GM06990 (cell line): Measurements from ENCODE around the gene SEC61B.

Experiments
- DNase-seq: peaks from one replicate; pipeline ENCODE4 v3.0.0-alpha.2; 2011; ENCODE audit not compliant: insufficient read length; ENCODE audit errors: extremely low read depth
- H3K27me3 ChIP-seq: replicated peaks from 2 replicates; pipeline ENCODE4 v1.6.0; 2011; ENCODE audit warnings: low read length; ENCODE audit not compliant: control insufficient read depth, insufficient read depth
- H3K36me3 ChIP-seq: 2 replicates; pipeline ENCODE4 v1.5.1; 2011; ENCODE audit warnings: low read length; ENCODE audit not compliant: control insufficient read depth, insufficient read depth
- H3K4me3 ChIP-seq: replicated peaks from 2 replicates; pipeline ENCODE4 v1.5.1; 2011; ENCODE audit warnings: low read depth, mild to moderate bottlenecking, control low read depth, low read length
- CTCF ChIP-seq: IDR thresholded peaks from 2 replicates; pipeline ENCODE4 v1.5.1; 2011; ENCODE audit warnings: low read length, control low read depth, mild to moderate bottlenecking, inconsistent platforms; ENCODE audit not compliant: insufficient read depth, poor library complexity, severe bottlenecking

Gene SEC61B

GRCh38 chr9:99244344-99245260 lies 22.5 kb downstream of the SEC61B start:
- Histone ChIP-seq H3K27me3 (no peaks in the 10 kb centered on the region), H3K36me3 (no peaks in the 10 kb centered on the region; the same call in 1 of the 2 replicates), H3K4me3 (no peak overlapping the region)
- no peak for TF ChIP-seq CTCF
- peak; percentile 52 for DNase-seq

- Histone ChIP-seq H3K27me3 (no peaks in the 10 kb centered on the region), H3K4me3 (no peak overlapping the region), H3K36me3 (no peaks in the 10 kb centered on the region)
- TF ChIP-seq CTCF: no peak
- DNase-seq: no peak
Measured at GRCh38 chr9:99249619-99250018, 27.5 kb downstream of the SEC61B start.

- TF ChIP-seq CTCF: no peak
- Histone ChIP-seq H3K36me3 (no peaks in the 10 kb centered on the region), H3K27me3 (no peaks in the 10 kb centered on the region), H3K4me3 (no peak overlapping the region)
- DNase-seq: no peak
Measured at GRCh38 chr9:99251157-99251556, 29.1 kb downstream of the SEC61B start.

GRCh38 chr9:99253134-99253533 lies 31.1 kb downstream of the SEC61B start:
- peak; percentile 52 for DNase-seq
- no peak for TF ChIP-seq CTCF
- Histone ChIP-seq H3K27me3 (no peaks in the 10 kb centered on the region), H3K36me3 (no peaks in the 10 kb centered on the region), H3K4me3 (no peak overlapping the region)

- Histone ChIP-seq H3K27me3 (no peaks in the 10 kb centered on the region), H3K36me3 (no peaks in the 10 kb centered on the region), H3K4me3 (peak overlapping the region; percentile 34)
- DNase-seq: peak; percentile 87
- TF ChIP-seq CTCF: no peak
Measured at GRCh38 chr9:99253772-99254431, 31.8 kb downstream of the SEC61B start.
